Uterine smooth muscle cell (primary cell): ENCODE data around the gene CCR4. TPM values are rescaled to one million over a fixed set of nuclear protein-coding genes. Genes with fewer than 3 reads are reported as not detected.

Source experiments
- total RNA-seq: library from RNA; depleted of rRNA; stranded (reverse); fragments of >200 nt; gene quantifications from 2 replicates; pipeline ENCODE4 v1.2.3, GENCODE V29; 2014

Gene CCR4
- total RNA-seq: not detected in 2 replicates

GRCh38 chr3:32951410-32951811 is at the start of gene CCR4:
TSS of gene CCR4 (plus strand) at chr3:32951644. CDS start at chr3:32953423, 1,779 bp downstream.

Other genes with a start within 250 kb of the CCR4 start
- not detected in 2 replicates for gene TRIM71, start 133.6 kb upstream of the CCR4 start, total RNA-seq
- 64.7 and 104 TPM in 2 replicates for gene GLB1, start 145.5 kb downstream of the CCR4 start, total RNA-seq
- 3.9 and 4.0 TPM in 2 replicates for gene TMPPE, start 145.5 kb downstream of the CCR4 start, total RNA-seq
- 136 and 245 TPM in 2 replicates for gene CRTAP, start 162.4 kb downstream of the CCR4 start, total RNA-seq